Measurements from ENCODE around the gene LRRC59. TPM values are rescaled to one million over a fixed set of nuclear protein-coding genes. Genes with fewer than 3 reads are reported as not detected.

LRRC59 gene
- total RNA-seq, 1 experiment from 2014 or later = 221 TPM

DNA sequence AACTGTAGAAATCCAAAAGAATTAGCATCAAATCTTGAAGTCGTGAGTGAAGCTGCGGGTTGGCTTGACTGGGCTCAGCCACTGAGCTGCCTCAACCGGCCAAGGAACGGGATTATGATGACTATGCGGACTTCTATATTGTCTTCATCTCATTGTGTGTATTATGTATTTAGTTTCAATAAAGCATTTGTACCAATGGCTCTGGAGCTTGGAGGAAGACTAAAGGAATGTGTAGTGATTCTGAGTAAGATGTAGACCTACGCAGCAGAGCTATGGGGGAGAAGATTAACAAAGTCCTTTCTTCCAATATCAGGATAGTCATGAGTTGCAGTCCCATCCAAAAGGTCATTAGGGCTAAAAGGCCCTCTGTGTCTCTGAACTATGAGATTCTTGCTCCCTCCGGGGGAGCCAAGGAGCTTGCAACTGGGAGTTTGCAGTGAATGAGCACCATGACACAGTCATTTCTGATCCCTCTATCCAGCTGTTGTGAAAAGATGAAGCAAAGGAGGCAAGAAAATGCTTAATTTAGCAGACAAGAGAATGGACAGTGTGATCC, 16.0 kb downstream of the LRRC59 start:
- DNase-seq (ENCODE audit: low read depth, low spot score) = no peak
- CTCF ChIA-PET = interaction anchor here (0.8 to 2.0 kb wide), 2 partner anchors 16 to 19 kb away, joined by 5 to 11 read pairs; partner anchors contain the start of gene LRRC59
- Histone ChIP-seq H3K9ac (ENCODE audit: low read length) (no peak overlapping the region), H3K9me2 (ENCODE audit: insufficient read depth) (no peaks in the 10 kb centered on the region), H3K4me1 (ENCODE audit: control insufficient read depth in 1 of 2, insufficient read depth in 2 of 2, low read length in 2 of 2) (no peaks in the 10 kb centered on the region), H3K9me3 (ENCODE audit: control insufficient read depth in 1 of 2, insufficient read depth in 1 of 2, low read depth in 1 of 2, low read length in 2 of 2) (no peaks in the 10 kb centered on the region), H2AFZ (ENCODE audit: low read depth, low read length, poor library complexity, severe bottlenecking) (no peak overlapping the region), H4K20me1 (ENCODE audit: insufficient read depth) (no peaks in the 10 kb centered on the region), H3K4me2 (ENCODE audit: low read length) (no peak overlapping the region), H3K79me2 (ENCODE audit: insufficient read depth, low read length) (peaks cover 22% of the 10 kb centered on the region), H3K4me3 (replicated peaks in 1 of 2; ENCODE audit: low read depth in 1 of 2, low read length in 2 of 2) (no peak overlapping the region), H3K27ac (ENCODE audit: low read depth, low read length) (no peak overlapping the region), H3K27me3 (ENCODE audit: insufficient read depth, low read length) (no peaks in the 10 kb centered on the region), H3K36me3 (ENCODE audit: control insufficient read depth in 1 of 2, insufficient read depth in 2 of 2, low read length in 2 of 2) (peaks cover 51 to 75% of the 10 kb centered on the region in 2 experiments)
- BruUV-seq (replicated peaks) = TSS peak; percentile 27
- TF ChIP-seq POLR2A (IDR thresholded peaks at IDR 0.05; ENCODE audit: borderline replicate concordance, extremely low read depth, insufficient read depth, insufficient read length) (no peak), POLR2AphosphoS5 (IDR thresholded peaks at IDR 0.05; ENCODE audit: low read depth, low read length) (no peak), ZFX (IDR thresholded peaks at IDR 0.05) (no peak), SIN3A (IDR thresholded peaks at IDR 0.05; ENCODE audit: low read depth) (no peak), EGR1 (IDR thresholded peaks at IDR 0.05; ENCODE audit: low read depth) (no peak), SP1 (IDR thresholded peaks at IDR 0.05; ENCODE audit: low read depth) (no peak), TCF7L2 (IDR thresholded peaks at IDR 0.05; ENCODE audit: borderline replicate concordance, extremely low read depth, insufficient read depth, insufficient read length) (no peak), ZNF274 (IDR thresholded peaks at IDR 0.05; ENCODE audit: low read depth, low read length) (no peak), JUND (IDR thresholded peaks at IDR 0.05) (no peak; the same call in 1 of the 2 replicates), CBX3 (IDR thresholded peaks at IDR 0.05; ENCODE audit: low read depth) (no peak), FOSL1 (IDR thresholded peaks at IDR 0.05; ENCODE audit: low read depth) (no peak), CEBPB (IDR thresholded peaks at IDR 0.05; ENCODE audit: low read depth) (no peak), YY1 (IDR thresholded peaks at IDR 0.05; ENCODE audit: extremely low read depth, insufficient replicate concordance, low read depth, low read length) (no peak), EZH2phosphoT487 (IDR thresholded peaks at IDR 0.05; ENCODE audit: borderline replicate concordance) (no peak)
- TF ChIP-seq, protein P1, sequence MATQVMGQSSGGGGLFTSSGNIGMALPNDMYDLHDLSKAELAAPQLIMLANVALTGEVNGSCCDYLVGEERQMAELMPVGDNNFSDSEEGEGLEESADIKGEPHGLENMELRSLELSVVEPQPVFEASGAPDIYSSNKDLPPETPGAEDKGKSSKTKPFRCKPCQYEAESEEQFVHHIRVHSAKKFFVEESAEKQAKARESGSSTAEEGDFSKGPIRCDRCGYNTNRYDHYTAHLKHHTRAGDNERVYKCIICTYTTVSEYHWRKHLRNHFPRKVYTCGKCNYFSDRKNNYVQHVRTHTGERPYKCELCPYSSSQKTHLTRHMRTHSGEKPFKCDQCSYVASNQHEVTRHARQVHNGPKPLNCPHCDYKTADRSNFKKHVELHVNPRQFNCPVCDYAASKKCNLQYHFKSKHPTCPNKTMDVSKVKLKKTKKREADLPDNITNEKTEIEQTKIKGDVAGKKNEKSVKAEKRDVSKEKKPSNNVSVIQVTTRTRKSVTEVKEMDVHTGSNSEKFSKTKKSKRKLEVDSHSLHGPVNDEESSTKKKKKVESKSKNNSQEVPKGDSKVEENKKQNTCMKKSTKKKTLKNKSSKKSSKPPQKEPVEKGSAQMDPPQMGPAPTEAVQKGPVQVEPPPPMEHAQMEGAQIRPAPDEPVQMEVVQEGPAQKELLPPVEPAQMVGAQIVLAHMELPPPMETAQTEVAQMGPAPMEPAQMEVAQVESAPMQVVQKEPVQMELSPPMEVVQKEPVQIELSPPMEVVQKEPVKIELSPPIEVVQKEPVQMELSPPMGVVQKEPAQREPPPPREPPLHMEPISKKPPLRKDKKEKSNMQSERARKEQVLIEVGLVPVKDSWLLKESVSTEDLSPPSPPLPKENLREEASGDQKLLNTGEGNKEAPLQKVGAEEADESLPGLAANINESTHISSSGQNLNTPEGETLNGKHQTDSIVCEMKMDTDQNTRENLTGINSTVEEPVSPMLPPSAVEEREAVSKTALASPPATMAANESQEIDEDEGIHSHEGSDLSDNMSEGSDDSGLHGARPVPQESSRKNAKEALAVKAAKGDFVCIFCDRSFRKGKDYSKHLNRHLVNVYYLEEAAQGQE (IDR thresholded peaks at IDR 0.05; ENCODE audit: low read depth) = no peak
- TF ChIP-seq, protein P2, sequence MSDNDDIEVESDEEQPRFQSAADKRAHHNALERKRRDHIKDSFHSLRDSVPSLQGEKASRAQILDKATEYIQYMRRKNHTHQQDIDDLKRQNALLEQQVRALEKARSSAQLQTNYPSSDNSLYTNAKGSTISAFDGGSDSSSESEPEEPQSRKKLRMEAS (IDR thresholded peaks at IDR 0.05) = no peak
- TF ChIP-seq, protein P3, sequence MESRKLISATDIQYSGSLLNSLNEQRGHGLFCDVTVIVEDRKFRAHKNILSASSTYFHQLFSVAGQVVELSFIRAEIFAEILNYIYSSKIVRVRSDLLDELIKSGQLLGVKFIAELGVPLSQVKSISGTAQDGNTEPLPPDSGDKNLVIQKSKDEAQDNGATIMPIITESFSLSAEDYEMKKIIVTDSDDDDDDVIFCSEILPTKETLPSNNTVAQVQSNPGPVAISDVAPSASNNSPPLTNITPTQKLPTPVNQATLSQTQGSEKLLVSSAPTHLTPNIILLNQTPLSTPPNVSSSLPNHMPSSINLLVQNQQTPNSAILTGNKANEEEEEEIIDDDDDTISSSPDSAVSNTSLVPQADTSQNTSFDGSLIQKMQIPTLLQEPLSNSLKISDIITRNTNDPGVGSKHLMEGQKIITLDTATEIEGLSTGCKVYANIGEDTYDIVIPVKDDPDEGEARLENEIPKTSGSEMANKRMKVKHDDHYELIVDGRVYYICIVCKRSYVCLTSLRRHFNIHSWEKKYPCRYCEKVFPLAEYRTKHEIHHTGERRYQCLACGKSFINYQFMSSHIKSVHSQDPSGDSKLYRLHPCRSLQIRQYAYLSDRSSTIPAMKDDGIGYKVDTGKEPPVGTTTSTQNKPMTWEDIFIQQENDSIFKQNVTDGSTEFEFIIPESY (IDR thresholded peaks at IDR 0.05; ENCODE audit: extremely low read depth, insufficient replicate concordance, low read length) = no peak
- TF ChIP-seq, protein P4, sequence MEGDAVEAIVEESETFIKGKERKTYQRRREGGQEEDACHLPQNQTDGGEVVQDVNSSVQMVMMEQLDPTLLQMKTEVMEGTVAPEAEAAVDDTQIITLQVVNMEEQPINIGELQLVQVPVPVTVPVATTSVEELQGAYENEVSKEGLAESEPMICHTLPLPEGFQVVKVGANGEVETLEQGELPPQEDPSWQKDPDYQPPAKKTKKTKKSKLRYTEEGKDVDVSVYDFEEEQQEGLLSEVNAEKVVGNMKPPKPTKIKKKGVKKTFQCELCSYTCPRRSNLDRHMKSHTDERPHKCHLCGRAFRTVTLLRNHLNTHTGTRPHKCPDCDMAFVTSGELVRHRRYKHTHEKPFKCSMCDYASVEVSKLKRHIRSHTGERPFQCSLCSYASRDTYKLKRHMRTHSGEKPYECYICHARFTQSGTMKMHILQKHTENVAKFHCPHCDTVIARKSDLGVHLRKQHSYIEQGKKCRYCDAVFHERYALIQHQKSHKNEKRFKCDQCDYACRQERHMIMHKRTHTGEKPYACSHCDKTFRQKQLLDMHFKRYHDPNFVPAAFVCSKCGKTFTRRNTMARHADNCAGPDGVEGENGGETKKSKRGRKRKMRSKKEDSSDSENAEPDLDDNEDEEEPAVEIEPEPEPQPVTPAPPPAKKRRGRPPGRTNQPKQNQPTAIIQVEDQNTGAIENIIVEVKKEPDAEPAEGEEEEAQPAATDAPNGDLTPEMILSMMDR (IDR thresholded peaks at IDR 0.05 in 2 of 3, conservative IDR thresholded peaks at IDR 0.05 in 1 of 3; ENCODE audit: borderline replicate concordance in 1 of 3, insufficient read depth in 1 of 3, low read depth in 2 of 3, low read length in 2 of 3) = no peak
- RAD21 ChIA-PET (ENCODE audit: low non-redundant PET in 1 of 2, low total read pairs in 2 of 2, uncharacterized antibody in 2 of 2, unreplicated experiment in 2 of 2) = no interaction called here
- POLR2A ChIA-PET = interaction anchor here (1.4 to 1.7 kb wide), 3 partner anchors 9 to 16 kb away, joined by 3 to 6 read pairs (median 4); partner anchors contain the start of gene LRRC59
- ATAC-seq = 0 out of 2 replicates have a peak, but pooled peaks have one; percentile 10
- intact Hi-C loops (cut with micrococcal nuclease) = no loop called here
